ENCODE results near the gene GALNS.

Gene GALNS

DNA sequence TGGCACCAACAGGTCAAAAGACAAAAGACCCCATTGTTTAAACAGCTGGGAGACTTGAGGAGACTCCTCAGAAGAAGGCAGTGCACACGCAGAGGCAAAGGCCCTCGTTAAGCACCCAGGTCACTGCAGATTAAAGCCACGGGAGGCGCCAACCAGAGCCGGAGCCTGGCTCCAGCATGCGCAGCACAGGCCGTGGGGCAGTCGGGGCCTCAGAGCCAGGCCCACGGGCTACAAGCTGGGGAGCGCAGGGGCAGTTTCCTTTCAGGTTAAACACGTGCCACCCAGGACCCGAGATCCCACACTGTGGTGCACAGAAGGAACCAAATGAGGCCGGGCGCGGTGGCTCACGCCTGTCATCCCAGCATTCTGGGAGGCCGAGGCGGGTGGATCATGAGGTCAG, 80.9 kb downstream of the GALNS start (continued):
- TF ChIP-seq, protein P1, sequence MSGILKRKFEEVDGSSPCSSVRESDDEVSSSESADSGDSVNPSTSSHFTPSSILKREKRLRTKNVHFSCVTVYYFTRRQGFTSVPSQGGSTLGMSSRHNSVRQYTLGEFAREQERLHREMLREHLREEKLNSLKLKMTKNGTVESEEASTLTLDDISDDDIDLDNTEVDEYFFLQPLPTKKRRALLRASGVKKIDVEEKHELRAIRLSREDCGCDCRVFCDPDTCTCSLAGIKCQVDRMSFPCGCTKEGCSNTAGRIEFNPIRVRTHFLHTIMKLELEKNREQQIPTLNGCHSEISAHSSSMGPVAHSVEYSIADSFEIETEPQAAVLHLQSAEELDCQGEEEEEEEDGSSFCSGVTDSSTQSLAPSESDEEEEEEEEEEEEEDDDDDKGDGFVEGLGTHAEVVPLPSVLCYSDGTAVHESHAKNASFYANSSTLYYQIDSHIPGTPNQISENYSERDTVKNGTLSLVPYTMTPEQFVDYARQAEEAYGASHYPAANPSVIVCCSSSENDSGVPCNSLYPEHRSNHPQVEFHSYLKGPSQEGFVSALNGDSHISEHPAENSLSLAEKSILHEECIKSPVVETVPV (CRISPR knock-in tag; IDR thresholded peaks at IDR 0.05), result no peak

DNA sequence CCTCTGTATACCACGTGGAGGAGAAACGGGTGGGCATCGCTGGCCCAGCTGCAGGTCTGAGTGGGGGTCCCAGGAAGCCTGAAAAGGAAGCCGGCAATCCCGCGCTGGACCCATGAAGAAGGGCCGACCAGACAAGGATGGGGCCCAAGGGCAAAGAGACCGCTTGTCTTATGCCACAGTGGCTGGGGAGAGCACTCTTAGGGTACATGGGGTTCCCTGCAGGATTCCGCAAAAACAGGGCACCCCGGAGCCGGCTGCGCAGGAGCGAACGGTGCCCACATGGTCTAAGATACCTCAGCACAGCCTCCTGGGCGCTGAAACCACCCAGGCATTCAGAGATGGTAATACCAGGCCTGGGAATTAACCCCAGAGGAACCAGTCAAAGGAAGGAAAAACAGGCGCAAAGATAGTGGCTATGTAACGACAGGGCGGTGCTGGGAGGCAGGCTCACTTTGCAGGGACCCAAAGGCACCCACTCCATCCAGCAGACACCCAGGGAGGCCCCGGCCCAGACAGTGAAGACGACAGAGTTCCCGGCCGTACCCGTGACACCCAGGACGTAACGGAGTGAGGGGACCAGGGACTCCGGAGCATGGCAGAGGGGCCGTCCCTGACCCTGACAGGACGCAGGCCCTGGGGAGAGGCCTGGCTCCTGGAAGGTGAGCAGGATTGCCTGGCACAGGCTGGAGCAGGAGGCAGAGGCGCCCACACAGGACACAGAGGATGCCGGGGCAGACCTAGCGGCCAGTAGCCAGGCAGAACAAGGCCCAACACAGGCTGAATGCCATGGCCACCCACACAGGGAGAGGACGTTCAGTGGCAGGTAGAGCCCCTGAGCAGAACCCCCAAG, 82.0 kb downstream of the GALNS start:
- no peak for ATAC-seq
- TF ChIP-seq ZFP30 (CRISPR knock-in tag; IDR thresholded peaks at IDR 0.05) (no peak), ZNF565 (CRISPR knock-in tag; conservative IDR thresholded peaks at IDR 0.05; ENCODE audit: low read depth) (no peak), ARNTL (CRISPR knock-in tag; IDR thresholded peaks at IDR 0.05; ENCODE audit: borderline replicate concordance, low read depth) (no peak), RARB (CRISPR knock-in tag; IDR thresholded peaks at IDR 0.05) (no peak), TCF4 (CRISPR knock-in tag; IDR thresholded peaks at IDR 0.05; ENCODE audit: borderline replicate concordance) (no peak), SNAI2 (CRISPR knock-in tag; IDR thresholded peaks at IDR 0.05) (no peak), ZNF70 (CRISPR knock-in tag; IDR thresholded peaks at IDR 0.05) (no peak), ESRRG (CRISPR knock-in tag; IDR thresholded peaks at IDR 0.05) (no peak), TOX (CRISPR knock-in tag; IDR thresholded peaks at IDR 0.05; ENCODE audit: borderline replicate concordance) (no peak), OSR1 (CRISPR knock-in tag; IDR thresholded peaks at IDR 0.05) (no peak), GLIS3 (CRISPR knock-in tag; IDR thresholded peaks at IDR 0.05) (no peak), PPARA (CRISPR knock-in tag; IDR thresholded peaks at IDR 0.05; ENCODE audit: borderline replicate concordance) (no peak)
- TF ChIP-seq, protein P2, sequence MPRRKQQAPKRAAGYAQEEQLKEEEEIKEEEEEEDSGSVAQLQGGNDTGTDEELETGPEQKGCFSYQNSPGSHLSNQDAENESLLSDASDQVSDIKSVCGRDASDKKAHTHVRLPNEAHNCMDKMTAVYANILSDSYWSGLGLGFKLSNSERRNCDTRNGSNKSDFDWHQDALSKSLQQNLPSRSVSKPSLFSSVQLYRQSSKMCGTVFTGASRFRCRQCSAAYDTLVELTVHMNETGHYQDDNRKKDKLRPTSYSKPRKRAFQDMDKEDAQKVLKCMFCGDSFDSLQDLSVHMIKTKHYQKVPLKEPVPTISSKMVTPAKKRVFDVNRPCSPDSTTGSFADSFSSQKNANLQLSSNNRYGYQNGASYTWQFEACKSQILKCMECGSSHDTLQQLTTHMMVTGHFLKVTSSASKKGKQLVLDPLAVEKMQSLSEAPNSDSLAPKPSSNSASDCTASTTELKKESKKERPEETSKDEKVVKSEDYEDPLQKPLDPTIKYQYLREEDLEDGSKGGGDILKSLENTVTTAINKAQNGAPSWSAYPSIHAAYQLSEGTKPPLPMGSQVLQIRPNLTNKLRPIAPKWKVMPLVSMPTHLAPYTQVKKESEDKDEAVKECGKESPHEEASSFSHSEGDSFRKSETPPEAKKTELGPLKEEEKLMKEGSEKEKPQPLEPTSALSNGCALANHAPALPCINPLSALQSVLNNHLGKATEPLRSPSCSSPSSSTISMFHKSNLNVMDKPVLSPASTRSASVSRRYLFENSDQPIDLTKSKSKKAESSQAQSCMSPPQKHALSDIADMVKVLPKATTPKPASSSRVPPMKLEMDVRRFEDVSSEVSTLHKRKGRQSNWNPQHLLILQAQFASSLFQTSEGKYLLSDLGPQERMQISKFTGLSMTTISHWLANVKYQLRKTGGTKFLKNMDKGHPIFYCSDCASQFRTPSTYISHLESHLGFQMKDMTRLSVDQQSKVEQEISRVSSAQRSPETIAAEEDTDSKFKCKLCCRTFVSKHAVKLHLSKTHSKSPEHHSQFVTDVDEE (CRISPR knock-in tag; IDR thresholded peaks at IDR 0.05), result no peak
- TF ChIP-seq, protein P3, sequence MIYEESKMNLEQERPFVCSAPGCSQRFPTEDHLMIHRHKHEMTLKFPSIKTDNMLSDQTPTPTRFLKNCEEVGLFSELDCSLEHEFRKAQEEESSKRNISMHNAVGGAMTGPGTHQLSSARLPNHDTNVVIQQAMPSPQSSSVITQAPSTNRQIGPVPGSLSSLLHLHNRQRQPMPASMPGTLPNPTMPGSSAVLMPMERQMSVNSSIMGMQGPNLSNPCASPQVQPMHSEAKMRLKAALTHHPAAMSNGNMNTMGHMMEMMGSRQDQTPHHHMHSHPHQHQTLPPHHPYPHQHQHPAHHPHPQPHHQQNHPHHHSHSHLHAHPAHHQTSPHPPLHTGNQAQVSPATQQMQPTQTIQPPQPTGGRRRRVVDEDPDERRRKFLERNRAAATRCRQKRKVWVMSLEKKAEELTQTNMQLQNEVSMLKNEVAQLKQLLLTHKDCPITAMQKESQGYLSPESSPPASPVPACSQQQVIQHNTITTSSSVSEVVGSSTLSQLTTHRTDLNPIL (CRISPR knock-in tag; IDR thresholded peaks at IDR 0.05; ENCODE audit: low read depth), result no peak
- TF ChIP-seq, protein P4, sequence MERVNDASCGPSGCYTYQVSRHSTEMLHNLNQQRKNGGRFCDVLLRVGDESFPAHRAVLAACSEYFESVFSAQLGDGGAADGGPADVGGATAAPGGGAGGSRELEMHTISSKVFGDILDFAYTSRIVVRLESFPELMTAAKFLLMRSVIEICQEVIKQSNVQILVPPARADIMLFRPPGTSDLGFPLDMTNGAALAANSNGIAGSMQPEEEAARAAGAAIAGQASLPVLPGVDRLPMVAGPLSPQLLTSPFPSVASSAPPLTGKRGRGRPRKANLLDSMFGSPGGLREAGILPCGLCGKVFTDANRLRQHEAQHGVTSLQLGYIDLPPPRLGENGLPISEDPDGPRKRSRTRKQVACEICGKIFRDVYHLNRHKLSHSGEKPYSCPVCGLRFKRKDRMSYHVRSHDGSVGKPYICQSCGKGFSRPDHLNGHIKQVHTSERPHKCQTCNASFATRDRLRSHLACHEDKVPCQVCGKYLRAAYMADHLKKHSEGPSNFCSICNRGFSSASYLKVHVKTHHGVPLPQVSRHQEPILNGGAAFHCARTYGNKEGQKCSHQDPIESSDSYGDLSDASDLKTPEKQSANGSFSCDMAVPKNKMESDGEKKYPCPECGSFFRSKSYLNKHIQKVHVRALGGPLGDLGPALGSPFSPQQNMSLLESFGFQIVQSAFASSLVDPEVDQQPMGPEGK (CRISPR knock-in tag; IDR thresholded peaks at IDR 0.05; ENCODE audit: borderline replicate concordance), result no peak

DNA sequence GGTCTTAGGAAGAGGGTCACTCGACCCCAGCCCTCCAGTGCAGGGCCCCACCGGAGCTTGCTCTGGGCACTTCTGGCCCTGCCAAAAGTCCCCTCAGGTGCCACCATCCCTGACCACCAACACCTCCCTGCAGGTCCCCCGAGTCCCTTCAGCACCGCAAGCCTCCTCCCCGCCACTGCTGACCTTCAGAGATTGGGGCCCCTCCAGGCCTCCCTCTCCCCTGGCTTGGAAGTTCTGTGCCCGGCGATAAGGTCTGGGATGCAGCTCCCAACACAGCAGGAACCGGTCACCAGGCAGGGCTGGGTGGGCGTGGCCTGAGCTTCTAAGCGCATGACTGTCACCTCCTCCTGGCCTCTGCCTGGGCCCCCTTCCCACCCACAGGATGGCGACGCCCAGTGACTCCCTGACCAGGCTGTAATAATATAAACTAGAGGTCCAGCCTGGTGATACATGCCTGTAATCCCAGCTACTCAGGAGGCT, 82.9 kb downstream of the GALNS start:
- TF ChIP-seq, protein P5, sequence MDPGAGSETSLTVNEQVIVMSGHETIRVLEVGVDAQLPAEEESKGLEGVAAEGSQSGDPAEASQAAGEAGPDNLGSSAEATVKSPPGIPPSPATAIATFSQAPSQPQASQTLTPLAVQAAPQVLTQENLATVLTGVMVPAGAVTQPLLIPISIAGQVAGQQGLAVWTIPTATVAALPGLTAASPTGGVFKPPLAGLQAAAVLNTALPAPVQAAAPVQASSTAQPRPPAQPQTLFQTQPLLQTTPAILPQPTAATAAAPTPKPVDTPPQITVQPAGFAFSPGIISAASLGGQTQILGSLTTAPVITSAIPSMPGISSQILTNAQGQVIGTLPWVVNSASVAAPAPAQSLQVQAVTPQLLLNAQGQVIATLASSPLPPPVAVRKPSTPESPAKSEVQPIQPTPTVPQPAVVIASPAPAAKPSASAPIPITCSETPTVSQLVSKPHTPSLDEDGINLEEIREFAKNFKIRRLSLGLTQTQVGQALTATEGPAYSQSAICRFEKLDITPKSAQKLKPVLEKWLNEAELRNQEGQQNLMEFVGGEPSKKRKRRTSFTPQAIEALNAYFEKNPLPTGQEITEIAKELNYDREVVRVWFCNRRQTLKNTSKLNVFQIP (CRISPR knock-in tag; IDR thresholded peaks at IDR 0.05; ENCODE audit: borderline replicate concordance, low read depth), result no peak
- TF ChIP-seq CSDC2 (CRISPR knock-in tag; IDR thresholded peaks at IDR 0.05), result no peak
- no peak for TF ChIP-seq ARNTL (CRISPR knock-in tag; IDR thresholded peaks at IDR 0.05; ENCODE audit: borderline replicate concordance, low read depth)
- no peak for TF ChIP-seq PPARA (CRISPR knock-in tag; IDR thresholded peaks at IDR 0.05; ENCODE audit: borderline replicate concordance)
- no peak for TF ChIP-seq ISL1 (CRISPR knock-in tag; IDR thresholded peaks at IDR 0.05)
- no peak for TF ChIP-seq RARB (CRISPR knock-in tag; IDR thresholded peaks at IDR 0.05)
- TF ChIP-seq SNAI2 (CRISPR knock-in tag; IDR thresholded peaks at IDR 0.05), result no peak
- TF ChIP-seq TOX (CRISPR knock-in tag; IDR thresholded peaks at IDR 0.05; ENCODE audit: borderline replicate concordance), result no peak
- TF ChIP-seq, protein P3 (CRISPR knock-in tag; IDR thresholded peaks at IDR 0.05; ENCODE audit: low read depth), result no peak
- TF ChIP-seq, protein P1 (CRISPR knock-in tag; IDR thresholded peaks at IDR 0.05), result no peak
- TF ChIP-seq ZC3H10 (CRISPR knock-in tag; IDR thresholded peaks at IDR 0.05), result no peak
- no peak for TF ChIP-seq ZNF565 (CRISPR knock-in tag; conservative IDR thresholded peaks at IDR 0.05; ENCODE audit: low read depth)
- ATAC-seq, result 0 out of 3 replicates have a peak, but pooled peaks have one; percentile 1

All from SK-N-SH treated with all-trans-retinoic acid at 6 μM for 48 hours (cell line).